Adrenal gland (tissue), 12 donors: ENCODE data around the gene DPP9. TPM values are rescaled to one million over a fixed set of nuclear protein-coding genes. Genes with fewer than 3 reads are reported as not detected.

ENCODE experiments used
- DNase-seq, 7 donors: peaks; one replicate each; pipeline ENCODE4 v3.0.0-alpha.2; 2019 to 2020
- H3K27ac ChIP-seq, 5 donors: fragments of 200-600 bp; sonication (generic) in 4 of 5; 1 replicate in 3 of 5; 2 replicates in 2 of 5; pipeline versions ENCODE4 v1.5.1 to v1.8.0; 2016 to 2020; ENCODE audit warnings: mild to moderate bottlenecking in 1 of 5
- H3K27me3 ChIP-seq: fragments of 200-600 bp; 2 replicates; pipeline ENCODE4 v1.8.0; 2021
- H3K36me3 ChIP-seq, 2 donors: fragments of 200-600 bp; replicated peaks in 1 of 2; 1 replicate in 1 of 2; 2 replicates in 1 of 2; pipeline versions ENCODE4 v1.5.1 to v1.8.0; 2018 to 2022
- H3K4me1 ChIP-seq, 2 donors: fragments of 200-600 bp; replicated peaks in 1 of 2; 1 replicate in 1 of 2; 2 replicates in 1 of 2; pipeline versions ENCODE4 v1.5.1 to v1.8.0; 2018 to 2021
- H3K4me3 ChIP-seq, 4 donors: fragments of 200-600 bp; sonication (generic) in 3 of 4; one replicate each; pipeline ENCODE4 v1.5.1; 2016 to 2018
- H3K9me3 ChIP-seq, 3 donors: fragments of 200-600 bp; sonication (generic) in 1 of 3; replicated peaks in 1 of 3; 1 replicate in 2 of 3; 2 replicates in 1 of 3; pipeline versions ENCODE4 v1.5.1 to v1.8.0; 2016 to 2021
- POLR2A ChIP-seq, 2 donors: fragments of 450-650 bp; IDR thresholded peaks; one replicate each; pipeline ENCODE4 v1.6.1; 2017; ENCODE audit warnings: antibody characterized with exemption in 2 of 2, mild to moderate bottlenecking in 2 of 2, moderate library complexity in 1 of 2
- WGBS, 4 donors: extraction: QIAGEN DNeasy Blood & Tissue Kit in 2 of 4; methylation state at CpG; one replicate each; pipeline versions ENCODE4 v1.1.5 to v1.1.7; 2013 to 2017; 5-methylcytosine and 5-hydroxymethylcytosine counted together
- intact Hi-C, 2 donors: fragments of 100-400 bp; cut with DNase I; formaldehyde crosslinking; loops; one replicate each; pipeline versions ENCODE4 v1.14.1 to v1.15.0; 2022 to 2023
- polyA plus RNA-seq, 3 donors: library from polyadenylated mRNA; stranded (reverse); fragments of 200-250 nt in 2 of 3; fragments of 350-450 nt in 1 of 3; fragmentation: Illumina TruSeq in 1 of 3; extraction: RNeasy Lipid Tissue Mini Kit (QIAGEN cat#74804) in 1 of 3; gene quantifications; one replicate each; pipeline ENCODE4 v1.2.3, GENCODE V29; 2013 to 2014
- total RNA-seq, 9 donors: library from RNA; depleted of rRNA in 4 of 9; stranded (reverse); fragments of >200 nt in 4 of 9; fragments of 120-200 nt in 1 of 9; fragmentation: NEBNext Ultra II Directional in 1 of 9; extraction: Animal tissue kit (Norgen Biotek cat#: 25700) in 1 of 9; gene quantifications; one replicate each; pipeline versions ENCODE4 v1.1.0 to v1.2.4, GENCODE V29; 2013 to 2023
- TF ChIP-seq, protein P1 (sequence below), 6 experiments: fragments of 450-650 bp in 4 of 6; fragments of 200-600 bp in 2 of 6; sonication (generic) in 1 of 6; IDR thresholded peaks; 1 replicate in 5 of 6; 2 replicates in 1 of 6; pipeline versions ENCODE4 v1.5.1 to v1.8.0; 2016 to 2021; ENCODE audit warnings: antibody characterized with exemption in 6 of 6, mild to moderate bottlenecking in 2 of 6, moderate library complexity in 1 of 6
- donor health status: healthy with polysubstance abuse.
- donor health status: Bipolar disorder and iron deficiency.
- donor health status: DM: yes; HTN: yes; CAD: no.
- donor health status: DM: no; HTN: no; CAD: no.
- donor health status: DM: no; HTN: no; CAD: no.
- donor health status: DM: yes; HTN: yes; CAD: no.

DPP9 gene
- total and polyA plus RNA-seq, 12 donors, result 9.5 to 117 (median 46.9) TPM

DNA sequence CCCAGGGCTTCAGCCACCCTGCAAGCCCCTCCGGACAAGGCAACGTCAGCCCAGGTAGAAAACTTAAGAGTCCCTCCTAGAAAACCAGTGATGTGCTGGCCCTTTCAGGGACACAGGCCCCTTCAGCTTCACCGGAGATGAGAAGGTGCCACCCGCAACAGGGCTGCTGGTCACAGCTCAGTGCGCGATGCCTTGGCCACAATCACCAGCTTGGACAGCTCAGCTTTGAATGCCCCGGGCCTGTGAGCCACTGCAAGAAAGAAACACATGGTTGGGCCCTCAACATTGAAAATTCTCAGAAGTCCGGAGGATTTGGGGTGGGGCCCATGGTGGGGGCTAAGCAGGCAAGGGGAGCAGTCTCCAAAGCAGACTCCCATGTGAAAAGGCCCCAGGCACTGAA is 65.8 kb downstream of the DPP9 start:
- no peak overlapping the region for H3K4me3 ChIP-seq
- H3K4me1 ChIP-seq, result no peaks in the 10 kb centered on the region
- no peak for TF ChIP-seq POLR2A (IDR thresholded peaks at IDR 0.05)
- TF ChIP-seq, protein P1, sequence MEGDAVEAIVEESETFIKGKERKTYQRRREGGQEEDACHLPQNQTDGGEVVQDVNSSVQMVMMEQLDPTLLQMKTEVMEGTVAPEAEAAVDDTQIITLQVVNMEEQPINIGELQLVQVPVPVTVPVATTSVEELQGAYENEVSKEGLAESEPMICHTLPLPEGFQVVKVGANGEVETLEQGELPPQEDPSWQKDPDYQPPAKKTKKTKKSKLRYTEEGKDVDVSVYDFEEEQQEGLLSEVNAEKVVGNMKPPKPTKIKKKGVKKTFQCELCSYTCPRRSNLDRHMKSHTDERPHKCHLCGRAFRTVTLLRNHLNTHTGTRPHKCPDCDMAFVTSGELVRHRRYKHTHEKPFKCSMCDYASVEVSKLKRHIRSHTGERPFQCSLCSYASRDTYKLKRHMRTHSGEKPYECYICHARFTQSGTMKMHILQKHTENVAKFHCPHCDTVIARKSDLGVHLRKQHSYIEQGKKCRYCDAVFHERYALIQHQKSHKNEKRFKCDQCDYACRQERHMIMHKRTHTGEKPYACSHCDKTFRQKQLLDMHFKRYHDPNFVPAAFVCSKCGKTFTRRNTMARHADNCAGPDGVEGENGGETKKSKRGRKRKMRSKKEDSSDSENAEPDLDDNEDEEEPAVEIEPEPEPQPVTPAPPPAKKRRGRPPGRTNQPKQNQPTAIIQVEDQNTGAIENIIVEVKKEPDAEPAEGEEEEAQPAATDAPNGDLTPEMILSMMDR (IDR thresholded peaks at IDR 0.05), result no peak
- H3K36me3 ChIP-seq, result peaks cover 0 to 55% of the 10 kb centered on the region in 2 donors
- no peak overlapping the region for H3K27ac ChIP-seq
- H3K27me3 ChIP-seq, result no peaks in the 10 kb centered on the region
- intact Hi-C loops, result no loop called here
- DNase-seq, result no peak
- WGBS, 4 donors, result 84 to 97% (median 92%) methylated on average over 4 to 8 of the region's 8 CpGs
- no peaks in the 10 kb centered on the region for H3K9me3 ChIP-seq

DNA sequence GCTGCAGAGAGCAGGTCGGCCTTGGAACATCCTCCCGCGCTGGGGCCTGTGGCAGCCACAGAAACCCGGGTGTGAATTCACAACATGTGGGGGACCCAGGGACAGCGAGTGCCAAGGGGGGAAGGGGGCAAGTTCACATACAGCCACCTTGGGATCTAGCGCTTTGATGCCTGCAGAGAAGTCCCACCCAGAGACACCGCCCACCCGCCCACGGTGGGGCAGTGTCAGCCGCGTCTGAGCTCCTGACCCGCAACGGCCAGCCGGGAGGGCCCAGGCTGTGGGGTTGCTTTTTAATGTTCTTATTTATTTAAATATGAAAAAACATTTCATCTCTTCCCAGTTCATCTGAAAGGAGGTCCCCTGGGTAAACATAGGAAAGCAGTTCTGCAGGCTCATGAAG is 66.4 kb downstream of the DPP9 start:
- Histone ChIP-seq H3K36me3 (peaks cover 0 to 51% of the 10 kb centered on the region in 2 donors), H3K27ac (no peak overlapping the region), H3K27me3 (no peaks in the 10 kb centered on the region), H3K4me3 (no peak overlapping the region), H3K9me3 (no peaks in the 10 kb centered on the region), H3K4me1 (no peaks in the 10 kb centered on the region)
- no peak for TF ChIP-seq POLR2A (IDR thresholded peaks at IDR 0.05)
- TF ChIP-seq, protein P1 (IDR thresholded peaks at IDR 0.05), result no peak
- DNase-seq, result no peak
- 76 to 84% (median 77%) methylated on average over 14 of the region's 14 CpGs for WGBS, 4 donors
- intact Hi-C loops, result no loop called here

DNA sequence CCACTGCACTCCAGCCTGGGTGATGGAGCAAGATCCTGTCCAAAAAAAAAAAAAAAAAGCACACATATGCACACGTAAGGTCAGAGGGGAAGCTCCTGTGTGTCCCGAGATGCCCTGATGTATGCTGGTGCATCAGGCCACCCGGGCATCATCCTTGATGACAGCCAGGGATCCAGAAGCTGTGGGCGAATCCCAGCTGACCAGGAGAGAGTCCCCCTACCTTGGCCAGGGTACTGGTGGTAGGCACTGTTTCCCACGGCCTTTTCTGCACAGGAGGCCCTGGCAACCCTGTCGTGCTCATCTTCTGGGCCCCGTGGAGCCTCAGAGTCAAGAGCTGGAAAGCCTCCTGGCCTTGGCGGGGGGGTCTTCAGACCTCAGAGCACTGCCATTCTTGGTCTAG is 67.5 kb downstream of the DPP9 start:
- whole genome bisulfite sequencing, 4 donors, result 72 to 79% (median 75%) methylated on average over 4 to 8 of the region's 8 CpGs
- no peak for DNase-seq
- Histone ChIP-seq H3K4me1 (no peaks in the 10 kb centered on the region), H3K27ac (no peak overlapping the region), H3K36me3 (peaks cover 0 to 43% of the 10 kb centered on the region in 2 donors), H3K4me3 (no peak overlapping the region), H3K9me3 (no peaks in the 10 kb centered on the region), H3K27me3 (no peaks in the 10 kb centered on the region)
- TF ChIP-seq, protein P1 (IDR thresholded peaks at IDR 0.05), result no peak
- no peak for TF ChIP-seq POLR2A (IDR thresholded peaks at IDR 0.05)
- intact Hi-C loops, result no loop called here

DNA sequence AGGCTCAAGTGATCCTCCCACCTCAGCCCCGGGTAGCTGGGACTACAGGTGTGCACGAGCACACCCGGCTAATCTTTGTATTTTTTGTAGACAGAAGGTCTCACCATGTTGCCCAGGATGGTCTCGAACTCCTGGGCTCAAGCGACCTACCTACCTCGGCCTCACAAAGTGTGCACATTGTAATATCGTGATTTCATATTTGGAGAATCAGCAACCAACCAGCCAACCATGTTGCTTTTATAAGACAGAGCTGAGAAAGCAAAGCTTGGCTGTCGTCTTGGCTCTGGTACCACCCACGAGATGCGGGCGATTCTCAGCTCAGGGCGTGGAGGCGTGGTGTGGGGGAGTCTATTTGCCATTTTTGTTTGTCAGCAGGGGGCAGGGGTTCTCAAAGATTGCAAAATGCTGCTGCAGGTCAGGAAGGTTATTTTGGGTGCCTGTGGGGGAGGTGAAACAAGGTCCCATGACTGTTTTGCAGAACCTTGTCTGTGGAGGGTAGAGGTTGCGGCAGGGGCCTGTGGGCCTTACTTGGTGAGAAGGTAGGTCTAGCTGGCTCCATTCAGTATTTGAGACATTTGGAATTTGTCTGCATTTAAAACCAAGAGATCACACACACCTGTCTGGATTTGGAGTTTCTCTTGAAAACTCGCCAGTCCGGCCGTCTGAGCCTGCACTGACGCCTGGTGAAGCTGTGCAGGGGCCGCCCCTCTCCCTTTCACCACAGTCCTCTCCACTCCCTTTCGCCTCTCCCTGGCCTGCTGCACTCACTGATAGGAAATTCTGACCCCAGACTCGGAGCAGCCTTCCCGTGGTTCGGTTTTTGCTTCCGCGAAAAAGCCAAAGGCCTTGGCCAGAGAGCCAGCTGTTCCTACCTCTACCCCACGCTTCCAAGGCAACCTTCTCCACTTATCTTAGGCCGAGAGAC is 68.9 kb downstream of the DPP9 start:
- H3K4me3 ChIP-seq, result no peak overlapping the region
- DNase-seq, result no peak
- no peak overlapping the region for H3K27ac ChIP-seq
- no peaks in the 10 kb centered on the region for H3K27me3 ChIP-seq
- H3K9me3 ChIP-seq, result no peaks in the 10 kb centered on the region
- intact Hi-C loops, result no loop called here
- no peak for TF ChIP-seq POLR2A (IDR thresholded peaks at IDR 0.05)
- TF ChIP-seq, protein P1 (IDR thresholded peaks at IDR 0.05), result no peak
- 86 to 90% (median 88%) methylated on average over 24 to 27 of the region's 27 CpGs for WGBS, 4 donors
- peaks cover 0 to 34% of the 10 kb centered on the region in 2 donors for H3K36me3 ChIP-seq
- H3K4me1 ChIP-seq, result no peaks in the 10 kb centered on the region
